HepG2 (cell line): Measurements from ENCODE around the gene MILR1. TPM values are rescaled to one million over a fixed set of nuclear protein-coding genes. Genes with fewer than 3 reads are reported as not detected.

Experiments used
- ATAC-seq: fragments of 200-7000 bp; cut with Tn5 transposase; 3 replicates; pipeline ENCODE4 v1.9.1; 2020; ENCODE audit warnings: mild to moderate bottlenecking, moderate library complexity
- BruUV-seq: library from RNA; stranded (reverse); fragments of 400-500 nt; replicated peaks from 2 replicates; lab custom pipeline; 2021; lab: Mats Ljungman, UMichigan
- CTCF ChIA-PET: fragments of 300-600 bp; formaldehyde crosslinking; extraction: SDS; loops from one replicate; lab custom pipeline; 2021; ENCODE audit warnings: low total read pairs, inconsistent platforms, low intra/inter-chr PET ratio; lab: Yijun Ruan, JAX
- POLR2A ChIA-PET: fragments of 350-600 bp; sonication (Branson Sonifier 250); formaldehyde crosslinking; loops from one replicate; lab custom pipeline; 2020; ENCODE audit warnings: antibody characterized with exemption, inconsistent platforms; lab: Yijun Ruan, JAX
- DNase-seq: peaks from one replicate; pipeline ENCODE4 v3.0.0-alpha.2; 2015; ENCODE audit warnings: low spot score
- FAIRE-seq: peaks from 3 replicates; lab custom pipeline; 2011; peaks lifted over from hg19 to GRCh38; lab: Jason Lieb, UNC
- H2AFZ ChIP-seq: one replicate; pipeline ENCODE4 v1.6.1; 2011; ENCODE audit warnings: low read length, inconsistent platforms
- H3K27ac ChIP-seq: fragments of 300-600 bp; 3 replicates; pipeline ENCODE4 v1.8.0; 2011; ENCODE audit warnings: mixed run types, mild to moderate bottlenecking, mixed read lengths, low read length, inconsistent platforms; ENCODE audit not compliant: insufficient read depth; ENCODE audit errors: extremely low read length
- H3K27me3 ChIP-seq, 2 experiments: fragments of 200-600 bp in 1 of 2; 2 replicates in 1 of 2; 3 replicates in 1 of 2; pipeline versions ENCODE4 v1.6.0 to v1.8.0; 2011; ENCODE audit warnings: low read length in 2 of 2, mild to moderate bottlenecking in 2 of 2, moderate library complexity in 2 of 2, inconsistent platforms in 1 of 2; ENCODE audit not compliant: insufficient read depth in 2 of 2, control insufficient read depth in 1 of 2
- H3K36me3 ChIP-seq, 2 experiments: fragments of 200-600 bp in 1 of 2; replicated peaks in 1 of 2; 2 replicates in 1 of 2; 3 replicates in 1 of 2; pipeline versions ENCODE4 v1.5.1 to v1.8.0; 2011; ENCODE audit warnings: low read length in 2 of 2, inconsistent platforms in 1 of 2; ENCODE audit not compliant: insufficient read depth in 2 of 2, control insufficient read depth in 1 of 2
- H3K4me1 ChIP-seq: 2 replicates; pipeline ENCODE4 v1.5.1; 2012; ENCODE audit warnings: low read length, inconsistent platforms; ENCODE audit not compliant: insufficient read depth
- H3K4me2 ChIP-seq: 2 replicates; pipeline ENCODE4 v1.6.0; 2011; ENCODE audit warnings: low read depth, low read length, inconsistent platforms
- H3K4me3 ChIP-seq, 3 experiments: fragments of 200-600 bp in 1 of 3; sonication (generic), shearing (Covaris generic) in 1 of 3; replicated peaks in 1 of 3; 2 replicates each; pipeline ENCODE4 v1.5.1; 2011 to 2016; ENCODE audit warnings: low read length in 3 of 3, inconsistent platforms in 2 of 3, low read depth in 2 of 3, mild to moderate bottlenecking in 2 of 3, control low read depth in 1 of 3, mixed read lengths in 1 of 3; ENCODE audit not compliant: insufficient read depth in 1 of 3
- H3K79me2 ChIP-seq: one replicate; pipeline ENCODE4 v1.6.1; 2011; ENCODE audit warnings: low read length, inconsistent platforms; ENCODE audit not compliant: insufficient read depth
- H3K9ac ChIP-seq: 2 replicates; pipeline ENCODE4 v1.6.0; 2011; ENCODE audit warnings: mild to moderate bottlenecking, low read depth, low read length, inconsistent platforms; ENCODE audit not compliant: insufficient read depth
- H3K9me3 ChIP-seq: 2 replicates; pipeline ENCODE4 v1.5.1; 2012; ENCODE audit warnings: mild to moderate bottlenecking, low read length
- H4K20me1 ChIP-seq: 2 replicates; pipeline ENCODE4 v1.6.0; 2011; ENCODE audit warnings: inconsistent platforms, mild to moderate bottlenecking, low read length, moderate library complexity; ENCODE audit not compliant: insufficient read depth
- CEBPG ChIP-seq: IDR thresholded peaks from 2 replicates; pipeline ENCODE4 v1.6.1; 2016
- CENPT ChIP-seq: sonication (generic); formaldehyde crosslinking; IDR thresholded peaks from 2 replicates; pipeline ENCODE4 v1.8.0; 2022; ENCODE audit warnings: low read depth, mild to moderate bottlenecking, moderate library complexity, missing genetic modification reagents
- DMAP1 ChIP-seq: IDR thresholded peaks from 2 replicates; pipeline ENCODE4 v1.6.1; 2016
- FOXA1 ChIP-seq, 2 experiments: fragments of 450-650 bp in 1 of 2; sonication (generic) in 1 of 2; formaldehyde crosslinking in 1 of 2; IDR thresholded peaks; 2 replicates each; pipeline versions ENCODE4 v1.4.0 to v1.6.1; 2016 to 2020; ENCODE audit warnings: missing genetic modification reagents in 1 of 2
- GTF3A ChIP-seq: sonication (generic); formaldehyde crosslinking; conservative IDR thresholded peaks from 2 replicates; pipeline ENCODE4 v1.4.0; 2020; ENCODE audit warnings: mild to moderate bottlenecking, missing genetic modification reagents
- MIER2 ChIP-seq: IDR thresholded peaks from 2 replicates; pipeline ENCODE4 v1.6.1; 2016; ENCODE audit warnings: missing biosample characterization, missing genetic modification reagents
- MIXL1 ChIP-seq: IDR thresholded peaks from 2 replicates; pipeline ENCODE4 v1.6.1; 2016
- MTERF4 ChIP-seq: sonication (generic); formaldehyde crosslinking; IDR thresholded peaks from 2 replicates; pipeline ENCODE4 v1.8.0; 2023; ENCODE audit warnings: mild to moderate bottlenecking, missing genetic modification reagents
- PBX2 ChIP-seq: IDR thresholded peaks from 2 replicates; pipeline ENCODE4 v1.6.1; 2016; ENCODE audit warnings: control low read depth
- SMAD9 ChIP-seq: sonication (generic); formaldehyde crosslinking; IDR thresholded peaks from 2 replicates; pipeline ENCODE4 v1.5.1; 2020; ENCODE audit warnings: mild to moderate bottlenecking, missing genetic modification reagents
- ZNF614 ChIP-seq: IDR thresholded peaks from 2 replicates; pipeline ENCODE4 v1.6.1; 2018; ENCODE audit warnings: missing biosample characterization, missing genetic modification reagents, inconsistent platforms, borderline replicate concordance
- ZNF713 ChIP-seq: sonication (generic); formaldehyde crosslinking; IDR thresholded peaks from 2 replicates; pipeline ENCODE4 v1.4.0; 2020; ENCODE audit warnings: mild to moderate bottlenecking, missing genetic modification reagents
- ZSCAN31 ChIP-seq: sonication (generic); formaldehyde crosslinking; IDR thresholded peaks from 2 replicates; pipeline ENCODE4 v1.5.0; 2020; ENCODE audit warnings: low read depth, mild to moderate bottlenecking, missing genetic modification reagents
- ZZZ3 ChIP-seq: sonication (generic); formaldehyde crosslinking; IDR thresholded peaks from 2 replicates; pipeline ENCODE4 v1.4.0; 2020; ENCODE audit warnings: missing genetic modification reagents, mild to moderate bottlenecking, borderline replicate concordance
- WGBS: methylation state at CpG from one replicate; pipeline ENCODE4 v1.1.6; 2017; ENCODE audit warnings: low lambda C conversion rate; 5-methylcytosine and 5-hydroxymethylcytosine counted together
- in situ Hi-C: cut with HindIII; loops from 2 replicates; pipeline ENCODE4 v1.10.0; 2017; ENCODE audit warnings: low pct_unique_long_range_greater_than_20kb; ENCODE audit not compliant: extremely low pct_ligation_motif_present
- intact Hi-C: fragments of 100-400 bp; cut with micrococcal nuclease; formaldehyde crosslinking; loops from one replicate; pipeline ENCODE4 v1.10.0; 2022; ENCODE audit not compliant: unreplicated experiment
- polyA plus RNA-seq, 8 experiments: library from polyadenylated mRNA; depleted of rRNA in 3 of 8; stranded (reverse) in 7 of 8; unstranded in 1 of 8; fragments of >200 nt; fragmentation: Illumina TruSeq in 4 of 8; extraction: Trizol in 4 of 8; gene quantifications; 2 replicates each; pipeline versions ENCODE4 v1.2.1 to v1.2.3, GENCODE V29; 2011 to 2016; ENCODE audit warnings: low read depth in 4 of 8, missing spikeins in 1 of 8, mixed read lengths in 1 of 8; ENCODE audit not compliant: insufficient read depth in 1 of 8
- total RNA-seq, 5 experiments: library from RNA; depleted of rRNA; stranded (reverse); fragments of >200 nt; fragmentation: Illumina TruSeq; extraction: Trizol; gene quantifications; 2 replicates each; pipeline ENCODE4 v1.2.3, GENCODE V29; 2016; ENCODE audit warnings: low read depth in 1 of 5
- TF ChIP-seq, protein P1 (sequence below): sonication (generic); formaldehyde crosslinking; IDR thresholded peaks from 2 replicates; pipeline ENCODE4 v1.4.0; 2020; ENCODE audit warnings: missing genetic modification reagents, borderline replicate concordance
- TF ChIP-seq, protein P2 (sequence below): sonication (generic); formaldehyde crosslinking; IDR thresholded peaks from 2 replicates; pipeline ENCODE4 v1.4.0; 2020; ENCODE audit warnings: missing genetic modification reagents, borderline replicate concordance

Gene MILR1
- total and polyA plus RNA-seq, 2 of the 13 experiments (the other 11 are each of a cell fraction or from before 2014, with no cell fraction given): 0.27 to 1.7 TPM

GRCh38 chr17:64406321-64407200 lies 42.4 kb upstream of the MILR1 start:
- peaks cover 95% of the 10 kb centered on the region for H3K4me1 ChIP-seq
- in situ Hi-C loops (no loop called here), intact Hi-C loops (no loop called here)
- no peak overlapping the region for H2AFZ ChIP-seq
- peak overlapping the region; percentile 76 for H3K27ac ChIP-seq
- H3K27me3 ChIP-seq: no peaks in the 10 kb centered on the region
- ATAC-seq (peak; percentile 85), FAIRE-seq (no peak), DNase-seq (peak; percentile 92)
- POLR2A ChIA-PET: interaction anchor here (0.8 to 2.5 kb wide), 8 partner anchors 9 to 87 kb away, joined by 3 to 16 read pairs (median 3); partner anchors contain the start of gene PECAM1
- peak overlapping the region; percentile 33 for H3K9ac ChIP-seq
- CTCF ChIA-PET: no interaction called here
- no TSS peak for BruUV-seq
- no peaks in the 10 kb centered on the region for H3K9me3 ChIP-seq
- H3K36me3 ChIP-seq: no peaks in the 10 kb centered on the region
- peak overlapping the region in 1 of 3 experiments; percentile 15; a peak in 2 of 6 replicates for H3K4me3 ChIP-seq
- peak overlapping the region; percentile 48 for H3K4me2 ChIP-seq
- H3K79me2 ChIP-seq: no peaks in the 10 kb centered on the region
- peaks cover 8% of the 10 kb centered on the region; the same call in 1 of the 2 replicates for H4K20me1 ChIP-seq
- WGBS: 15% methylated on average over 13 of the region's 14 CpGs
- TF ChIP-seq, protein P1, sequence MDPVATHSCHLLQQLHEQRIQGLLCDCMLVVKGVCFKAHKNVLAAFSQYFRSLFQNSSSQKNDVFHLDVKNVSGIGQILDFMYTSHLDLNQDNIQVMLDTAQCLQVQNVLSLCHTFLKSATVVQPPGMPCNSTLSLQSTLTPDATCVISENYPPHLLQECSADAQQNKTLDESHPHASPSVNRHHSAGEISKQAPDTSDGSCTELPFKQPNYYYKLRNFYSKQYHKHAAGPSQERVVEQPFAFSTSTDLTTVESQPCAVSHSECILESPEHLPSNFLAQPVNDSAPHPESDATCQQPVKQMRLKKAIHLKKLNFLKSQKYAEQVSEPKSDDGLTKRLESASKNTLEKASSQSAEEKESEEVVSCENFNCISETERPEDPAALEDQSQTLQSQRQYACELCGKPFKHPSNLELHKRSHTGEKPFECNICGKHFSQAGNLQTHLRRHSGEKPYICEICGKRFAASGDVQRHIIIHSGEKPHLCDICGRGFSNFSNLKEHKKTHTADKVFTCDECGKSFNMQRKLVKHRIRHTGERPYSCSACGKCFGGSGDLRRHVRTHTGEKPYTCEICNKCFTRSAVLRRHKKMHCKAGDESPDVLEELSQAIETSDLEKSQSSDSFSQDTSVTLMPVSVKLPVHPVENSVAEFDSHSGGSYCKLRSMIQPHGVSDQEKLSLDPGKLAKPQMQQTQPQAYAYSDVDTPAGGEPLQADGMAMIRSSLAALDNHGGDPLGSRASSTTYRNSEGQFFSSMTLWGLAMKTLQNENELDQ (CRISPR knock-in tag): peak; percentile 65; the same call in 1 of the 2 replicates
- TF ChIP-seq ZSCAN31 (CRISPR knock-in tag) (no peak; the same call in 1 of the 2 replicates), MIXL1 (peak; percentile 60), FOXA1 (IDR thresholded peaks at IDR 0.05) (no peak), FOXA1 (CRISPR knock-in tag; IDR thresholded peaks at IDR 0.05) (peak; percentile 21; the same call in 1 of the 2 replicates), ZNF614 (CRISPR knock-in tag) (0 out of 2 replicates have a peak, but pooled peaks have one; percentile 38), SMAD9 (CRISPR knock-in tag) (0 out of 2 replicates have a peak, but pooled peaks have one; percentile 84), CENPT (CRISPR knock-in tag) (no peak), DMAP1 (peak; percentile 68), ZZZ3 (CRISPR knock-in tag) (no peak; the same call in 1 of the 2 replicates), MIER2 (CRISPR knock-in tag) (peak; percentile 66), ZNF713 (0 out of 2 replicates have a peak, but pooled peaks have one; percentile 54), GTF3A (peak; percentile 87; the same call in 1 of the 2 replicates), PBX2 (CRISPR knock-in tag) (peak; percentile 55), MTERF4 (peak; percentile 61; the same call in 1 of the 2 replicates), CEBPG (CRISPR knock-in tag) (peak; percentile 22; the same call in 1 of the 2 replicates)
- TF ChIP-seq, protein P2, sequence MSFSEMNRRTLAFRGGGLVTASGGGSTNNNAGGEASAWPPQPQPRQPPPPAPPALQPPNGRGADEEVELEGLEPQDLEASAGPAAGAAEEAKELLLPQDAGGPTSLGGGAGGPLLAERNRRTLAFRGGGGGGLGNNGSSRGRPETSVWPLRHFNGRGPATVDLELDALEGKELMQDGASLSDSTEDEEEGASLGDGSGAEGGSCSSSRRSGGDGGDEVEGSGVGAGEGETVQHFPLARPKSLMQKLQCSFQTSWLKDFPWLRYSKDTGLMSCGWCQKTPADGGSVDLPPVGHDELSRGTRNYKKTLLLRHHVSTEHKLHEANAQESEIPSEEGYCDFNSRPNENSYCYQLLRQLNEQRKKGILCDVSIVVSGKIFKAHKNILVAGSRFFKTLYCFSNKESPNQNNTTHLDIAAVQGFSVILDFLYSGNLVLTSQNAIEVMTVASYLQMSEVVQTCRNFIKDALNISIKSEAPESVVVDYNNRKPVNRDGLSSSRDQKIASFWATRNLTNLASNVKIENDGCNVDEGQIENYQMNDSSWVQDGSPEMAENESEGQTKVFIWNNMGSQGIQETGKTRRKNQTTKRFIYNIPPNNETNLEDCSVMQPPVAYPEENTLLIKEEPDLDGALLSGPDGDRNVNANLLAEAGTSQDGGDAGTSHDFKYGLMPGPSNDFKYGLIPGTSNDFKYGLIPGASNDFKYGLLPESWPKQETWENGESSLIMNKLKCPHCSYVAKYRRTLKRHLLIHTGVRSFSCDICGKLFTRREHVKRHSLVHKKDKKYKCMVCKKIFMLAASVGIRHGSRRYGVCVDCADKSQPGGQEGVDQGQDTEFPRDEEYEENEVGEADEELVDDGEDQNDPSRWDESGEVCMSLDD (CRISPR knock-in tag): no peak
